VCaP (cell line): ENCODE data around the gene SLAIN2.

Source experiments
- H3K27ac ChIP-seq: fragments of 450-650 bp; 2 replicates; pipeline ENCODE4 v1.5.1; 2017
- CTCF ChIP-seq: fragments of 450-650 bp; conservative IDR thresholded peaks from 2 replicates; pipeline ENCODE4 v1.5.1; 2017; ENCODE audit warnings: mild to moderate bottlenecking, moderate library complexity

The SLAIN2 gene

GRCh38 chr4:48343551-48343950, 2.2 kb downstream of the SLAIN2 start:
- no peak for TF ChIP-seq CTCF
- H3K27ac ChIP-seq = peak overlapping the region; percentile 99

DNA sequence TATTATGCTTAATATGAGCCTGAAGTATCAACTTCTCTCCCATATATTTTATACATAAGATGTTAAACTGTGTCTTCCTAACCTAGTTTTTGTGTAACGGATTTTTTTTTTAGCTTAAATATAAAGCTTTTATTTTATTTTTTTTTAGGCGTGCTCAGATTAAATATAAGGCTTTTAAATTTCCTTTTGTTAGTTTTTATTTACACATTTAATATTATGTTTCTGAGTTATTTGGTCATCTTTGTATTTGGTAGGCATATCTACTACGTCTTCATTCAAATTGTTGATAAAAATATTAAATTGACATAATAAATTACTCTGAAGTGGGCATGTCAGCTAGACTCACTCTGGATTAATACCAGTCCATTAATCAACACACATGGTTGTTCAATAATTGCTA, 4.2 kb downstream of the SLAIN2 start:
- no peak overlapping the region for H3K27ac ChIP-seq

DNA sequence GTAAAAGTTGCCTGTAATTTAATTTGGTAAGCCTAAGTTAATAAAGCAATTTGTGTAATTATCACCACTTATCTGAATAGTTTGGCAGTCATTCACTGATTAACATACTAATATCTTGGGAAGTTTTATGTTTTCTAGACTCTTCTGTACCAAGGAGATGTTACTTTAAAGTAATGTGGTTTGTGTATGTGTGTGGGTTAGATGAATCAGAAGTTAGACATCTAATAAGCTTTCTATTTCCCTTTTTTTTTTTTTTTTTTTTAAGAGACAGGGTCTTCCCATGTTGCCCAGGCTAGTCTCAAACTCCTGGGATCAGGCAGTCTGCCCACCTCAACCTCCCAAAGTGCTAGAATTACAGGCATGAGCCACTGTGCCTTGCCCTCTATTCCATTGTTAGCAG, 5.3 kb downstream of the SLAIN2 start:
- no peak for TF ChIP-seq CTCF
- no peak overlapping the region for H3K27ac ChIP-seq

More for the DNA sequence above, 4.2 kb downstream of the SLAIN2 start:
- TF ChIP-seq CTCF = no peak

DNA sequence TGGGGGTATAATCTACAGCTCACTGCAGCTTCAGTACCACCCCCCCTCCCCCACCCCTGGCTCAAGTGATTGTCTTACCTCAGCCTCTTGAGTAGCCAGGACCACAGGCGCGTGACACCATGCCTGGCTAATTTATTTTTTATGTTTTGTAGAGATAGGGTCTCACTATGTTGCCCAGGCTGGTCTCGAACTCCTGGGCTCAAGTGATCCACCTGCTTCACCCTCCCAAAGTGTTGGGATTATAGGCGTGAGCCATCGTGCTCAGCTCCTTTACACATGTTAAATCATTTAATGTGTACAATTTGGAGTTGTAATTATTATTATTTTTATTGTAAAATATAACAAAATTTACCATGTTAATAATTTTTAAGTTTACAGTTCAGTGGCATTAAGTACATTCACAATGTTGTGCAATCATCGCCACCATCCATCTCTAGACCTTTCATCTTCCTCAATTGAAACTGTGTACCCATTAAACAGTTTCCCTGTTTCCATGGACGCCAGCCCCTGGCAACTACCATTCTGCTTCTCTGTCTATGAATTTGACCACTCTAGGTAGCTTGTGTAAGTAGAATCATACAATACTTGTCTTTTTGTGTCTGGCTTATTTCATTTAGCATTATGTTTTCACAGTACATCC, 6.1 kb downstream of the SLAIN2 start:
- TF ChIP-seq CTCF = no peak
- no peak overlapping the region for H3K27ac ChIP-seq

GRCh38 chr4:48350871-48351270, 9.5 kb downstream of the SLAIN2 start:
- no peak for TF ChIP-seq CTCF
- H3K27ac ChIP-seq = peak overlapping the region; percentile 24; the same call in 1 of the 2 replicates

DNA sequence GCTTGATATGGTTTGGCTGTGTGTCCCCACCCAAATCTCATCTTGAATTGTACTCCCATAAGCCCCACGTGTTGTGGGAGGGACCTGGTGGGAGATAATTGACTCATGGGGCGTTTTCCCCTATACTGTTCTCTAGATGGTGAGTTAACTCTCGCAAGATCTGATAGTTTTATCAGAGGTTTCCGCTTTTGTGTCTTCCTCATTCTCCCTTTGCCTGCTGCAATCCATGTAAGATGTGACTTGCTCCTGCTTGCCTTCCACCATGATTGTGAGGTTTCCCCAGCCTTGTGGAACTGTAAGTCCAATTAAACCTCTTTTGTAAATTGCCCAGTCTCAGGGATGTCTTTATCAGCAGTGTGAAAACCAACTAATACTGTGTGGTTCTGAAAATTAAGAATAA, 11.5 kb downstream of the SLAIN2 start:
- no peak overlapping the region for H3K27ac ChIP-seq
- TF ChIP-seq CTCF = no peak

GRCh38 chr4:48356355-48356754, 15.0 kb downstream of the SLAIN2 start:
- TF ChIP-seq CTCF = no peak
- no peak overlapping the region for H3K27ac ChIP-seq
